CD4-positive, alpha-beta T cell treated with Interleukin-21 for 1 hour (primary cell): ENCODE measurements around the gene MOSMO.

Experiments
- DNase-seq: peaks from one replicate; pipeline ENCODE4 v3.0.0-alpha.2; 2020

The MOSMO gene

GRCh38 chr16:22052980-22053379 lies 45.1 kb downstream of the MOSMO start:
- no peak for DNase-seq

- DNase-seq: no peak
Measured at GRCh38 chr16:22053921-22054341, 46.0 kb downstream of the MOSMO start.

GRCh38 chr16:22054847-22055590 lies 47.1 kb downstream of the MOSMO start:
- DNase-seq: no peak

GRCh38 chr16:22055881-22056280 lies 48.0 kb downstream of the MOSMO start:
- DNase-seq: no peak

- no peak for DNase-seq
Measured at GRCh38 chr16:22063888-22064467, 56.1 kb downstream of the MOSMO start.

GRCh38 chr16:22065252-22065651 lies 57.3 kb downstream of the MOSMO start:
- DNase-seq: no peak

GRCh38 chr16:22070361-22071330 lies 62.7 kb downstream of the MOSMO start:
- no peak for DNase-seq

GRCh38 chr16:22071331-22071910 lies 63.5 kb downstream of the MOSMO start:
- no peak for DNase-seq

GRCh38 chr16:22073350-22073749 lies 65.4 kb downstream of the MOSMO start:
- no peak for DNase-seq

GRCh38 chr16:22075043-22075757 lies 67.3 kb downstream of the MOSMO start:
- DNase-seq: no peak

- no peak for DNase-seq
Measured at GRCh38 chr16:22075776-22076175, 67.9 kb downstream of the MOSMO start.

GRCh38 chr16:22077700-22078313 lies 69.9 kb downstream of the MOSMO start:
- peak; percentile 72 for DNase-seq

GRCh38 chr16:22078656-22079055 lies 70.7 kb downstream of the MOSMO start:
- no peak for DNase-seq

GRCh38 chr16:22081050-22081449 lies 73.1 kb downstream of the MOSMO start:
- DNase-seq: no peak

- DNase-seq: no peak
Measured at GRCh38 chr16:22086440-22086839, 78.5 kb downstream of the MOSMO start.

GRCh38 chr16:22088642-22089041 lies 80.7 kb downstream of the MOSMO start:
- DNase-seq: no peak

- no peak for DNase-seq
Measured at GRCh38 chr16:22089910-22090309, 82.0 kb downstream of the MOSMO start.

GRCh38 chr16:22091721-22092120 lies 83.8 kb downstream of the MOSMO start:
- DNase-seq: no peak

GRCh38 chr16:22092143-22092933 lies 84.4 kb downstream of the MOSMO start, which contains the start of gene VWA3A:
TSS of gene VWA3A (plus strand) at chr16:22092541. CDS start at chr16:22092638, 97 bp downstream.
- DNase-seq: no peak

- no peak for DNase-seq
Measured at GRCh38 chr16:22093331-22093730, 85.4 kb downstream of the MOSMO start.

GRCh38 chr16:22093996-22094395 lies 86.1 kb downstream of the MOSMO start:
- DNase-seq: no peak
